Ishikawa (cell line): ENCODE data around the gene XXYLT1.

Experiments used
- CEBPB ChIP-seq: IDR thresholded peaks from 2 replicates; pipeline ENCODE4 v1.6.1; 2012
- EP300 ChIP-seq: IDR thresholded peaks from 2 replicates; pipeline ENCODE4 v1.6.1; 2012; ENCODE audit warnings: borderline replicate concordance
- NFIC ChIP-seq: IDR thresholded peaks from 2 replicates; pipeline ENCODE4 v1.6.1; 2012
- REST ChIP-seq: IDR thresholded peaks from 2 replicates; pipeline ENCODE4 v1.6.1; 2012; ENCODE audit warnings: low read depth, mild to moderate bottlenecking
- TAF1 ChIP-seq: IDR thresholded peaks from 2 replicates; pipeline ENCODE4 v1.6.1; 2012; ENCODE audit warnings: low read depth, mild to moderate bottlenecking
- TCF12 ChIP-seq: IDR thresholded peaks from 2 replicates; pipeline ENCODE4 v1.6.1; 2012; ENCODE audit warnings: low read depth

GRCh38 chr3:195116407-195117185 lies 154.4 kb downstream of the XXYLT1 start:
- TF ChIP-seq REST (no peak), NFIC (no peak), CEBPB (no peak), EP300 (no peak), TAF1 (no peak), TCF12 (no peak)
